KMS-11 (cell line): ENCODE measurements around the gene CACNA1F.

ENCODE experiments used
- H2AFZ ChIP-seq: fragments of 200-600 bp; sonication (generic); 2 replicates; pipeline ENCODE4 v1.6.1; 2016; ENCODE audit warnings: antibody characterized with exemption, mixed run types, low read depth
- H3K27ac ChIP-seq: fragments of 200-600 bp; sonication (generic); 2 replicates; pipeline ENCODE4 v1.6.1; 2016; ENCODE audit warnings: mild to moderate bottlenecking, mixed run types
- H3K27me3 ChIP-seq: fragments of 200-600 bp; sonication (generic); 2 replicates; pipeline ENCODE4 v1.6.1; 2017; ENCODE audit warnings: mild to moderate bottlenecking, low read depth, mixed run types, moderate library complexity; ENCODE audit not compliant: insufficient read depth
- H3K36me3 ChIP-seq: fragments of 200-600 bp; sonication (generic); 2 replicates; pipeline ENCODE4 v1.6.1; 2017; ENCODE audit warnings: mild to moderate bottlenecking, mixed run types; ENCODE audit not compliant: insufficient read depth
- H3K4me1 ChIP-seq: fragments of 200-600 bp; sonication (generic); 2 replicates; pipeline ENCODE4 v1.6.1; 2016; ENCODE audit warnings: mild to moderate bottlenecking, low read depth, mixed run types; ENCODE audit not compliant: poor library complexity, severe bottlenecking
- H3K4me2 ChIP-seq: fragments of 200-600 bp; sonication (generic); 2 replicates; pipeline ENCODE4 v1.7.0; 2016; ENCODE audit warnings: mild to moderate bottlenecking, mixed run types
- H3K4me3 ChIP-seq: fragments of 200-600 bp; sonication (generic); IDR thresholded peaks from 2 replicates; pipeline ENCODE4 v1.6.1; 2017; ENCODE audit warnings: low read depth, low read length, mixed read lengths; ENCODE audit not compliant: insufficient read depth
- H3K79me2 ChIP-seq: fragments of 200-600 bp; sonication (generic); 2 replicates; pipeline ENCODE4 v1.6.1; 2016; ENCODE audit warnings: low read depth, mixed run types; ENCODE audit not compliant: insufficient read depth
- H3K9ac ChIP-seq: fragments of 200-600 bp; sonication (generic); 2 replicates; pipeline ENCODE4 v1.6.1; 2016; ENCODE audit warnings: mild to moderate bottlenecking, mixed run types
- H4K20me1 ChIP-seq: fragments of 200-600 bp; sonication (generic); 2 replicates; pipeline ENCODE4 v1.6.1; 2016; ENCODE audit warnings: mild to moderate bottlenecking, mixed run types; ENCODE audit not compliant: insufficient read depth
- TF ChIP-seq, protein P1 (sequence below): fragments of 200-600 bp; sonication (generic); conservative IDR thresholded peaks from 2 replicates; pipeline ENCODE4 v1.6.1; 2017; ENCODE audit warnings: low read depth, mild to moderate bottlenecking, antibody characterized with exemption, low read length, moderate library complexity, mixed read lengths

Gene CACNA1F

DNA sequence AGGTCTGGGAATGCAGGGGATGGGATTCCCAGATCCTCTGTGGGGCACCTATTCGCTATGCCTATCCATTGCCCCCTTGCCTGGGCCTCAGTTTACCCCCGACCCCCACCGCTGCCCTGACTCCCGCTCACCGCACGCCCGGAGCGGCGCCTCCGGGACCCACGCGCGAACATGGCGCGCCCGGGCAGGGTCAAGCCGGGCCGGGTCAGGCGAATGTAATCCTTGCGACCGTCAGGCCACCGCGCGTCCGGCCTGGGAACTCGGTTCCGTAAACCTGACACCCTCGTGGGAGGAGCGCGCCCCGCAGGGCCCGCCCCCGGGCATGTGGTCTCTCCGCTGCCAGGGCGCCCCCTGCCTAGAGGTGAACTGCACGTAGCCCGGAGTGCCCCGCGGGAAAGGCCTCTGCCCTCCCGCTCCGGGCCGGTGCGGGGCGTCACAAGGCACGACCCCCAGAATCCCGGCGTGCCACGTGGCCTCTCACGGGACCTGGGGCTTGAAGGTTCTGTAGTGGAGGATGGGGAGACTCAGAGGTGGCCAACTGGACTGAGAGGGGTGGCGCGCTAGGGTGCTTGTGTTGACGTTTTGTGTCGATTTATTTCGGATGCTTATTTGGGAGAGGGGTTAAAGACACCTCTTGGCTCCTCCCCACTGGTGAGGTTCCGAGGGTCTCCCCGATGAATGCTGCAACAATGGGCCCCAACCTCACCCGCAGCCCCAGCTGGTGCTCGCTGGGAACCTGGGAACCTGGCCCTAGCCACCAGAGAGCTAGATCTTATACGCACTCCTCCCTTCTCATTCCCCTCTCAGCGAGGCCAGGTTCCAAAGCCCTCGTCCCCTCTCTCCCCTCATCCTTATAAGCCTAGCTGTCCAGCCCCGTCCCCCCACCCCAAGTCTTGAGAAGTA, 46.8 kb downstream of the CACNA1F start, which contains the start of gene PRICKLE3:
PRICKLE3 (minus strand) TSS at position 249 of the 903 bp plus-strand sequence; CDS start at position 173, 76 bp downstream.
- Histone ChIP-seq H3K36me3 (no peaks in the 10 kb centered on the region), H3K4me2 (peak within 1 kb of the TSS; percentile 60), H3K27ac (no peak within 1 kb of the TSS), H3K27me3 (no peaks in the 10 kb centered on the region), H2AFZ (peak within 1 kb of the TSS; percentile 65), H3K4me3 (no peak within 1 kb of the TSS), H3K4me1 (no peaks in the 10 kb centered on the region), H3K9ac (peak within 1 kb of the TSS; percentile 56), H3K79me2 (0 out of 2 replicates have a peak, but pooled peaks cover 4% of the 10 kb centered on the region), H4K20me1 (no peaks in the 10 kb centered on the region)
- TF ChIP-seq, protein P1, sequence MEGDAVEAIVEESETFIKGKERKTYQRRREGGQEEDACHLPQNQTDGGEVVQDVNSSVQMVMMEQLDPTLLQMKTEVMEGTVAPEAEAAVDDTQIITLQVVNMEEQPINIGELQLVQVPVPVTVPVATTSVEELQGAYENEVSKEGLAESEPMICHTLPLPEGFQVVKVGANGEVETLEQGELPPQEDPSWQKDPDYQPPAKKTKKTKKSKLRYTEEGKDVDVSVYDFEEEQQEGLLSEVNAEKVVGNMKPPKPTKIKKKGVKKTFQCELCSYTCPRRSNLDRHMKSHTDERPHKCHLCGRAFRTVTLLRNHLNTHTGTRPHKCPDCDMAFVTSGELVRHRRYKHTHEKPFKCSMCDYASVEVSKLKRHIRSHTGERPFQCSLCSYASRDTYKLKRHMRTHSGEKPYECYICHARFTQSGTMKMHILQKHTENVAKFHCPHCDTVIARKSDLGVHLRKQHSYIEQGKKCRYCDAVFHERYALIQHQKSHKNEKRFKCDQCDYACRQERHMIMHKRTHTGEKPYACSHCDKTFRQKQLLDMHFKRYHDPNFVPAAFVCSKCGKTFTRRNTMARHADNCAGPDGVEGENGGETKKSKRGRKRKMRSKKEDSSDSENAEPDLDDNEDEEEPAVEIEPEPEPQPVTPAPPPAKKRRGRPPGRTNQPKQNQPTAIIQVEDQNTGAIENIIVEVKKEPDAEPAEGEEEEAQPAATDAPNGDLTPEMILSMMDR = peak; percentile 55

DNA sequence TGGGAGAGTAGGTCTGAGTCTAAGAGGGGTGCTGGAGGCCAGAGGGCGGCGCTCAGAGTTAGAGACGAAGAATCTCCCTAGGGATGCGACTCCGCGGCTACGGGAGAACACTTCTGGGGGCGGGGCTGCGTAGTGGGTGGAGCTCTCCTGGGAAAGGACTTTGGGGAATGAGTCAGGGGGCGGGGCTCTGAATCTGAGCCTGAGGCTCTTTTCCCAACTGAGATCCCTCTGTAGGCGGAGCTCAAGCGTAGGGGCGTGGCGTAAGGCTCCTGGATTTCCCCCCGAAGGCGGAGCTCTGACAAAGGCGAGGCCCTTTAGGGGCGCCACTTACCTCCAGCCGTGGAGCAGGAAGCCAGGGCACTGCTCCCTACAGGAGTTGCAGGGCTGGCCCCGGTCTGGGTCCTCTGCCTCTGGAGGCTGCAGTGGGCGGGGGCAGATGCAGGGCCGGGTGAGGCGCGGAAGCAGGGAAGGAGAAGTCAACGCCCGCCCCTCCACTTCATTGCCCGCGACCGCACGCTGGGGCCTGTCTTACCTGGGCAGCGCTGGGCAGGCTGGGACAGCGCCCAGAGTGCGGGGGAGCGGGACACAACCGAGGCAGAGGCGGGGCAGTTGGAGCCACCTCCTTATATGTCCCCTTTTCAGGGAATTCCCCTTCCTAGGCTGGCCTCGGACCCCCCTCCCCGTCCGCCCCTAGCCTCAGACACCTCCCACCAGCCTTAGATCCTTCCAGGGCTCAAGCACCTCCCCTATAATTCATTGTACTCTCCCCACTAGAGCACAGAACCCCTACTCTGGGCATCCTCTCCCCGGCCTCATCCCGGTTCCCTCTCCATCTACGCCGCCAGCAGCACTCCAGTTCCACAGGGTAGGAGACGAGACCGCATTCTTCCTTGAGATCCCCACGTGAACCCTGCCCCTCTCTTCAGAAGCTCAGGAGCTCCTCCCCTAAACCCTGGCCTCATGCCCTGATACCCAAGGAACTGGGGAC, 48.6 kb downstream of the CACNA1F start:
- no peaks in the 10 kb centered on the region for H3K4me1 ChIP-seq
- H3K4me3 ChIP-seq = no peak overlapping the region
- H3K4me2 ChIP-seq = peak overlapping the region; percentile 60
- no peaks in the 10 kb centered on the region for H4K20me1 ChIP-seq
- H3K27ac ChIP-seq = no peak overlapping the region
- H2AFZ ChIP-seq = no peak overlapping the region
- H3K79me2 ChIP-seq = 0 out of 2 replicates have a peak, but pooled peaks cover 4% of the 10 kb centered on the region
- TF ChIP-seq, protein P1 = no peak
- no peaks in the 10 kb centered on the region for H3K27me3 ChIP-seq
- H3K36me3 ChIP-seq = no peaks in the 10 kb centered on the region
- H3K9ac ChIP-seq = no peak overlapping the region

DNA sequence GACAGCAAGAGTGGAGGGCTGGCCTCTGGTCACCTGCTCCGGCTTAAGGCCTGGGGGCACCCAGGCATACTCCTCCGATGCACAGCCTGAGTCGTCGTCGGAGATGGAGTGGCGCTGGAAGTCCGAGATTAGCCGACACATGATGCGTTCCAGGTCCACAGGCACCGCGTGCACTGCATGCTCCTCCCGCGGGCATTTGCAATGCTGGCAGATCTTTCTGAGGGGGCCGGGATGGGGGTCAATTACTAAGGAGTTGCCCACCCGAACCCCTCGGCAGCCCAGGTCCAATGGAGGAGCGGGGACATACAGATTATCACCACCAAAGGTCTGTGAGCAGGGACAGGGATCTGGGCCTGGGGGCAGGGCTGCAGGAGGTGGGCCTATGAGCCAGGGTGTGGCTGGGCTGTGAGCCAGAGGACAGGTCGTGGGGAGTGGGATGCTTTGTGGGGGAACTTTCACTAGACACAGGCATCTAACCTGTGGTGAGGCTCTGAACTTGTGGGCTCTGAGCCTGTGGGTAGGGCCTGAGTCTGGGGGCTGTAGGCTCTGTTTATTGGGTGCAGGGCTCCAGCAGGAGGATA, 49.3 kb downstream of the CACNA1F start:
- TF ChIP-seq, protein P1 = no peak
- H3K4me3 ChIP-seq = no peak overlapping the region
- H4K20me1 ChIP-seq = no peaks in the 10 kb centered on the region
- H3K27ac ChIP-seq = no peak overlapping the region
- H3K27me3 ChIP-seq = no peaks in the 10 kb centered on the region
- no peak overlapping the region for H2AFZ ChIP-seq
- H3K9ac ChIP-seq = no peak overlapping the region
- no peak overlapping the region for H3K4me2 ChIP-seq
- 0 out of 2 replicates have a peak, but pooled peaks cover 4% of the 10 kb centered on the region for H3K79me2 ChIP-seq
- H3K36me3 ChIP-seq = no peaks in the 10 kb centered on the region
- H3K4me1 ChIP-seq = no peaks in the 10 kb centered on the region

DNA sequence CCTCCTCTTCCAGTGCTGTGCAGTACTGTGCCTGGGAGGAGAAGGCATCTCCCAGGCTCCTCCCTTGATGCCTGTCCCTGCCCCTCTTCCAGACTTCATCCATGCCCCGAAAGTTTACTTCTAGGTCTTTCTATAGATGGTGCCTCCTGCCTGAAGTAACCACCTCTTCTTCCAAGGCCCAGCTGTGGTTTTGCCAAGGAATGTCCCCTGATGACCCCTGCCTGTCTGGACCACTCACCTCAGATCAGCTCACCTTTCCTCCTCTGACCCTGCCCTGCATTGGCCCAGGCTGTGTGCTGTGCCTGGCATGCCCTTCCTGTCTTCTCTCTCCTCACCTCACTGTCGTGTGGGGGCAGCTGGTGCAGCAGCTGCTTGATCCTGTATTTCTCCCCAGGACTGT, 53.8 kb downstream of the CACNA1F start:
- Histone ChIP-seq H3K4me2 (no peak overlapping the region), H3K27me3 (no peaks in the 10 kb centered on the region), H3K4me3 (no peak overlapping the region), H3K9ac (no peak overlapping the region), H4K20me1 (no peaks in the 10 kb centered on the region), H3K36me3 (no peaks in the 10 kb centered on the region), H3K79me2 (no peaks in the 10 kb centered on the region), H2AFZ (no peak overlapping the region), H3K27ac (no peak overlapping the region), H3K4me1 (peaks cover 5% of the 10 kb centered on the region)
- TF ChIP-seq, protein P1 = no peak
